ENCODE measurements around the gene C1QTNF5.

DNA sequence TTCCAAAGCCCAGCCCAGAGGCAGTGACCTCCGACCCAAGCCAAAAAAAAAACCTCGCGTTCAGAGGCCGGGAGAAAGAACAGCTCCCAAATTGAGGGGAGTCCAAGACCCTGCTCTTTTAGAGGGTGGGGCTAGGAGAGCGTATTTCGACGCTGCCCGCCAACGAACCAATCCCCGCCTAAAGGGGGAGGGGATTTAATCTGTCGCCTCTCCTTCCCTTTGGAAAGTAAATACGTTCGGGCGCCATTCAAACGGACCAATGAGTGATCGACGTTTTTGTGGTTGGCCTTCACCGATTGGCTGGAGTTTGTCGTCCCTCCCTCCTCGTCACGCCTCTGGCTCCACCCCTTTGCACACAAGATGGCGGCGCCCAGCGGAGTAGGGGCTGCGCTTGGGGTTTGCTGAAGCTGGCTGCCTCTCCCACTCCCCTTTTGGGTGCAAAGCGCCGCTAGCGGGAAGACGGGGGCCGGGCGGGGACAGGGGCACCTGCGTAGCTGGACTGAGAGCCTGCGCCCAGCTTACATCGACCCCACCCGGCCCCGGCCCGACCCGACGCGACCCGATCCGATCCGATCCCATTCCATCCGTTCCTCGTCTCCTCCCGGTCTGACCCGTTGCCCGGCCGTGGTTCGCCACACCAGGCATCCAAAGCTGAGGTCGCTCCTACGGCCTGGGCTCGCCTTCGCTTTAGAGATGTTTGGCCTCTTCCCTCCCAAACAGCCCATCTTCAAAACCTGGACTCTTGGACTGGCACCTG lies 6.3 kb downstream of the C1QTNF5 start, which contains the start of gene RNF26:
- TF ChIP-seq FOXM1 (IDR thresholded peaks at IDR 0.05; ENCODE audit: borderline replicate concordance) (peak; percentile 100), SP1 (IDR thresholded peaks at IDR 0.05) (no peak), ZNF384 (IDR thresholded peaks at IDR 0.05) (no peak), ELF4 (IDR thresholded peaks at IDR 0.05) (no peak)

All from HEK293T (cell line).